H1 (cell line): ENCODE results near the gene NEURL4. TPM values are rescaled to one million over a fixed set of nuclear protein-coding genes. Genes with fewer than 3 reads are reported as not detected.

Experiments
- CTCF ChIA-PET: fragments of 300-600 bp; sonication (Branson Sonifier 250); formaldehyde crosslinking; loops from one replicate; lab custom pipeline; 2021; ENCODE audit not compliant: partially characterized antibody; lab: Charles Lee
- POLR2A ChIA-PET: fragments of 300-600 bp; sonication (Branson Sonifier 250); formaldehyde crosslinking; loops from one replicate; lab custom pipeline; 2021; ENCODE audit warnings: inconsistent platforms; ENCODE audit not compliant: partially characterized antibody; lab: Charles Lee
- DNase-seq, 2 experiments: peaks; one replicate each; pipeline versions ENCODE4 v3.0.0 to v3.0.0-alpha.2; 2010 to 2022; ENCODE audit warnings: low spot score in 2 of 2, low read depth in 1 of 2, mixed read lengths in 1 of 2
- FAIRE-seq: peaks from 2 replicates; lab custom pipeline; 2011; peaks lifted over from hg19 to GRCh38; lab: Jason Lieb, UNC
- H2AFZ ChIP-seq: 2 replicates; pipeline ENCODE4 v1.8.1; 2012; ENCODE audit warnings: low read length, inconsistent platforms
- H2AK5ac ChIP-seq: 2 replicates; pipeline ENCODE4 v1.6.1; 2013; ENCODE audit warnings: low read depth, low read length
- H2BK120ac ChIP-seq: replicated peaks from 2 replicates; pipeline ENCODE3; 2013; ENCODE audit warnings: low read depth, low read length, inconsistent platforms
- H2BK12ac ChIP-seq: 2 replicates; pipeline ENCODE4 v1.6.1; 2013; ENCODE audit warnings: low read depth, low read length
- H2BK15ac ChIP-seq: 2 replicates; pipeline ENCODE4 v1.6.1; 2013; ENCODE audit warnings: low read length
- H2BK20ac ChIP-seq: 2 replicates; pipeline ENCODE4 v1.6.1; 2013; ENCODE audit warnings: low read length
- H2BK5ac ChIP-seq: 2 replicates; pipeline ENCODE4 v1.6.1; 2013; ENCODE audit warnings: low read depth, low read length
- H3K14ac ChIP-seq: 2 replicates; pipeline ENCODE4 v1.6.1; 2013; ENCODE audit warnings: inconsistent platforms; ENCODE audit not compliant: insufficient read length
- H3K18ac ChIP-seq: 2 replicates; pipeline ENCODE4 v1.6.1; 2013; ENCODE audit warnings: low read length; ENCODE audit errors: extremely low read depth
- H3K23ac ChIP-seq: 2 replicates; pipeline ENCODE4 v1.6.1; 2013; ENCODE audit warnings: inconsistent platforms; ENCODE audit not compliant: insufficient read length
- H3K23me2 ChIP-seq: 2 replicates; pipeline ENCODE4 v1.6.1; 2013; ENCODE audit warnings: low read depth, low read length
- H3K27ac ChIP-seq: 2 replicates; pipeline ENCODE4 v1.6.1; 2011; ENCODE audit warnings: low read depth, low read length, inconsistent platforms
- H3K27me3 ChIP-seq, 4 experiments: replicated peaks in 1 of 4; 1 replicate in 1 of 4; 2 replicates in 3 of 4; pipeline versions ENCODE4 v1.6.1 to v1.8.1; 2011 to 2013; ENCODE audit warnings: low read length in 3 of 4, mild to moderate bottlenecking in 3 of 4, inconsistent platforms in 2 of 4, mixed read lengths in 2 of 4, moderate library complexity in 1 of 4; ENCODE audit not compliant: control insufficient read depth in 3 of 4, insufficient read depth in 3 of 4; ENCODE audit errors: extremely low read depth in 1 of 4
- H3K36me3 ChIP-seq, 4 experiments: 2 replicates each; pipeline versions ENCODE4 v1.6.1 to v1.8.1; 2011 to 2013; ENCODE audit warnings: mild to moderate bottlenecking in 4 of 4, low read length in 3 of 4, moderate library complexity in 2 of 4, control low read depth in 1 of 4, inconsistent platforms in 1 of 4; ENCODE audit not compliant: insufficient read depth in 4 of 4, control insufficient read depth in 2 of 4
- H3K4ac ChIP-seq: replicated peaks from 2 replicates; pipeline ENCODE3; 2013; ENCODE audit warnings: low read length, low read depth, mixed read lengths, inconsistent platforms; ENCODE audit not compliant: insufficient read length
- H3K4me1 ChIP-seq, 4 experiments: replicated peaks in 1 of 4; 1 replicate in 1 of 4; 2 replicates in 3 of 4; pipeline versions ENCODE4 v1.6.1 to v1.8.1; 2011 to 2013; ENCODE audit warnings: low read length in 3 of 4, inconsistent platforms in 2 of 4, mixed read lengths in 1 of 4; ENCODE audit not compliant: insufficient read depth in 4 of 4, control insufficient read depth in 3 of 4
- H3K4me2 ChIP-seq, 2 experiments: 2 replicates each; pipeline versions ENCODE4 v1.6.1 to v1.8.1; 2011 to 2013; ENCODE audit warnings: low read depth in 2 of 2, low read length in 2 of 2, control low read depth in 1 of 2, inconsistent platforms in 1 of 2, mild to moderate bottlenecking in 1 of 2; ENCODE audit not compliant: insufficient read depth in 1 of 2
- H3K4me3 ChIP-seq, 4 experiments: fragments of 200-600, 300-600 bp in 1 of 4; sonication (generic), shearing (Covaris generic), sonication (Bioruptor Twin) in 1 of 4; 2 replicates each; pipeline versions ENCODE4 v1.5.1 to v1.8.1; 2011 to 2016; ENCODE audit warnings: low read length in 4 of 4, low read depth in 3 of 4, control low read depth in 2 of 4, inconsistent platforms in 2 of 4, mild to moderate bottlenecking in 2 of 4, mixed read lengths in 1 of 4, moderate library complexity in 1 of 4; ENCODE audit not compliant: insufficient read depth in 2 of 4; ENCODE audit errors: extremely low read depth in 1 of 4
- H3K56ac ChIP-seq: replicated peaks from 2 replicates; pipeline ENCODE3; 2013; ENCODE audit warnings: low read depth, mild to moderate bottlenecking, mixed read lengths, low read length, inconsistent platforms; ENCODE audit not compliant: insufficient read length
- H3K79me1 ChIP-seq: 2 replicates; pipeline ENCODE4 v1.6.1; 2013; ENCODE audit warnings: low read depth, low read length, control low read depth
- H3K79me2 ChIP-seq, 2 experiments: 2 replicates each; pipeline versions ENCODE4 v1.6.1 to v1.8.1; 2012 to 2013; ENCODE audit warnings: low read length in 2 of 2, mild to moderate bottlenecking in 2 of 2, inconsistent platforms in 1 of 2; ENCODE audit not compliant: insufficient read depth in 2 of 2, control insufficient read depth in 1 of 2
- H3K9ac ChIP-seq, 4 experiments: replicated peaks in 1 of 4; 1 replicate in 1 of 4; 2 replicates in 3 of 4; pipeline versions ENCODE4 v1.6.1 to v1.8.1; 2011 to 2013; ENCODE audit warnings: low read depth in 3 of 4, low read length in 3 of 4, control low read depth in 2 of 4, mild to moderate bottlenecking in 2 of 4, moderate library complexity in 2 of 4, inconsistent platforms in 1 of 4; ENCODE audit errors: extremely low read depth in 1 of 4
- H3K9me3 ChIP-seq, 2 experiments: 2 replicates each; pipeline versions ENCODE4 v1.6.1 to v1.8.1; 2012 to 2013; ENCODE audit warnings: mild to moderate bottlenecking in 2 of 2, moderate library complexity in 2 of 2, control low read depth in 1 of 2, inconsistent platforms in 1 of 2, low read depth in 1 of 2, low read length in 1 of 2, mixed read lengths in 1 of 2; ENCODE audit not compliant: insufficient read depth in 2 of 2
- H4K20me1 ChIP-seq, 2 experiments: replicated peaks in 1 of 2; 2 replicates each; pipeline versions ENCODE3 to v1.8.1; 2011 to 2013; ENCODE audit warnings: inconsistent platforms in 2 of 2, low read length in 2 of 2, mild to moderate bottlenecking in 1 of 2; ENCODE audit not compliant: insufficient read depth in 2 of 2, control insufficient read depth in 1 of 2
- H4K5ac ChIP-seq: 2 replicates; pipeline ENCODE4 v1.6.1; 2013; ENCODE audit warnings: low read length, low read depth, mixed read lengths, inconsistent platforms; ENCODE audit not compliant: insufficient read length
- H4K8ac ChIP-seq: 2 replicates; pipeline ENCODE4 v1.8.0; 2013; ENCODE audit warnings: mild to moderate bottlenecking, moderate library complexity, low read length, inconsistent platforms; ENCODE audit not compliant: insufficient read depth; ENCODE audit errors: extremely low read depth
- H4K91ac ChIP-seq: replicated peaks from 2 replicates; pipeline ENCODE3; 2013; ENCODE audit warnings: low read length, mixed read lengths, inconsistent platforms; ENCODE audit not compliant: insufficient read length
- NANOG ChIP-seq: IDR thresholded peaks from 2 replicates; pipeline ENCODE4 v1.6.1; 2011; ENCODE audit warnings: low read length, low read depth, mild to moderate bottlenecking, inconsistent platforms; ENCODE audit not compliant: insufficient read depth, poor library complexity, severe bottlenecking
- RFX5 ChIP-seq: IDR thresholded peaks from 2 replicates; pipeline ENCODE4 v1.6.1; 2011; ENCODE audit warnings: low read depth, low read length, improper control_type of control experiment, borderline replicate concordance
- TEAD4 ChIP-seq: IDR thresholded peaks from 2 replicates; pipeline ENCODE4 v1.6.1; 2012; ENCODE audit warnings: low read depth, low read length, inconsistent platforms, mixed read lengths
- WGBS, 2 experiments: shearing (Covaris generic) in 1 of 2; methylation state at CpG; one replicate each; pipeline versions ENCODE4 v1.1.6 to v1.1.7; 2013 to 2015; ENCODE audit warnings: low lambda C conversion rate in 2 of 2, mixed read lengths in 2 of 2, inconsistent platforms in 1 of 2, low coverage in 1 of 2, missing lambda C conversion rate in 1 of 2; ENCODE audit not compliant: insufficient replicate concordance in 2 of 2, insufficient coverage in 1 of 2, insufficient read length in 1 of 2; ENCODE audit errors: extremely low coverage in 1 of 2, missing lambda C conversion rate in 1 of 2; 5-methylcytosine and 5-hydroxymethylcytosine counted together
- polyA plus RNA-seq, 7 experiments: library from polyadenylated mRNA; depleted of rRNA in 3 of 7; stranded (reverse) in 5 of 7; unstranded in 2 of 7; fragments of >200 nt in 5 of 7; fragments of 200-250 nt in 2 of 7; gene quantifications; 1 replicate in 5 of 7; 2 replicates in 1 of 7; 4 replicates in 1 of 7; pipeline versions ENCODE4 v1.2.1 to v1.2.3, GENCODE V29; 2011 to 2013; ENCODE audit warnings: missing spikeins in 2 of 7, mixed read lengths in 2 of 7
- total RNA-seq: library from RNA; stranded (reverse); fragmentation: NEBNext Ultra II Directional; extraction: Animal tissue kit (Norgen Biotek cat#: 25700); gene quantifications from 2 replicates; pipeline ENCODE4 v1.2.1, GENCODE V29; 2021

NEURL4 gene
- total and polyA plus RNA-seq, 2 of the 8 experiments (the other 6 are each of a cell fraction or from before 2014, with no cell fraction given) = 29.6 to 46.8 TPM

DNA sequence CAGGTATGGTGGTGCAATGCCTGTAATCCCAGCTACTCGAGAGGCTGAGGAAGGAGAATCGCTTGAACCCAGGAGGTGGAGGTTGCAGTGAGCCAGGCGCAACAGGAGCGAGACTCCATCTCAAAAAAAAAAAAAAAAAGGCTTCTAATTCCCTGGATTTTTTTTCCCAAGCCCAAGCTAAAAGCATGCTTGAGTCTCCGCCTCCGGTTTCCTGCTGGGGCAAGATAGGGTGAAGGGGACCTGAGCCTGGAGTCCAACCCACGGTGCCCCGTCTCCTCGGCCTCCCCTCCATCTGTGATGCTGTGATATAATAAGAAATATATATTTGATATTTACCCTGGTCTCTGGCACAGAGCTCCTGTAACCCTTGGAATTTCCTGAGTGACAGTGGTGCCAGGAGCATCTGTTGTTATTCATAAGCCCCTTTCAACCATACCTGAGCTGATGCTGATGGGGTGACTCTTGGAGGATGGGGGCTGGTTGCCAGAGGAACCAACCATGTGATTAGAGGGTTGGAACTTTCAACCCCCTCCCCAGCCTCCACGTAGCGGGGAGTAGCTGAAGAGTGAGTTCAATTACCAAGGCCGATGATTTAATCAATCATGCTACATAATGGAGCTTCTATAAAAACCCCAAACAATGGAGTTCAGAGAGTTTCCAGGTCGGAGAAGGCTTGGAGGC, 38.9 kb upstream of the NEURL4 start:
- peak overlapping the region; percentile 54 for H4K91ac ChIP-seq
- H3K36me3 ChIP-seq = no peaks in the 10 kb centered on the region
- ChIA-PET CTCF (interaction anchor here (0.6 to 2.5 kb wide), 9 partner anchors 12 to 193 kb away, joined by 3 to 16 read pairs (median 3); partner anchors contain the start of gene TMEM95), POLR2A (interaction anchor here (0.6 to 2.7 kb wide), 13 partner anchors 11 to 213 kb away, joined by 3 to 10 read pairs (median 3); partner anchors contain the start of genes POLR2A, TMEM256, TMEM95 and TNK1)
- no peak overlapping the region for H4K5ac ChIP-seq
- H3K14ac ChIP-seq = no peak overlapping the region
- no peak for DNase-seq
- no peak overlapping the region for H3K18ac ChIP-seq
- 68% methylated on average over 11 of the region's 13 CpGs; no CpG with 5 or more reads in 1 of the 2 experiments for WGBS, 2 experiments
- no peaks in the 10 kb centered on the region for H3K79me2 ChIP-seq
- H2AFZ ChIP-seq = peak overlapping the region; percentile 1; the same call in 1 of the 2 replicates
- peak overlapping the region; percentile 33 for H2BK120ac ChIP-seq
- 0 out of 2 replicates have a peak overlapping the region, but pooled peaks have one; percentile 27 for H2BK12ac ChIP-seq
- H4K8ac ChIP-seq = no peak overlapping the region
- 0 out of 2 replicates have a peak, but pooled peaks have one; percentile 6 for TF ChIP-seq TEAD4
- no peak for TF ChIP-seq RFX5
- TF ChIP-seq NANOG = no peak
- no peaks in the 10 kb centered on the region for H4K20me1 ChIP-seq
- H3K4me3 ChIP-seq = peak overlapping the region in 1 of 4 experiments; percentile 37; a peak in 1 of 8 replicates
- H3K23ac ChIP-seq = no peak overlapping the region
- FAIRE-seq = no peak
- H3K9me3 ChIP-seq = no peaks in the 10 kb centered on the region
- H3K9ac ChIP-seq = no peak overlapping the region
- H2BK20ac ChIP-seq = no peak overlapping the region
- no peaks in the 10 kb centered on the region for H3K79me1 ChIP-seq
- no peaks in the 10 kb centered on the region for H3K23me2 ChIP-seq
- H3K4me1 ChIP-seq = peaks cover 0 to 11% (median 4%) of the 10 kb centered on the region in 4 experiments; a peak in 5 of 7 replicates
- H2AK5ac ChIP-seq = no peak overlapping the region
- no peak overlapping the region for H3K27ac ChIP-seq
- H3K56ac ChIP-seq = no peak overlapping the region
- peak overlapping the region; percentile 51 to 52 for H3K4me2 ChIP-seq
- H2BK15ac ChIP-seq = 0 out of 2 replicates have a peak overlapping the region, but pooled peaks have one; percentile 31
- no peaks in the 10 kb centered on the region for H3K27me3 ChIP-seq
- no peak overlapping the region for H3K4ac ChIP-seq
- H2BK5ac ChIP-seq = no peak overlapping the region
